Ascending aorta (tissue), 2 donors: ENCODE data around the gene OCA2. TPM values are rescaled to one million over a fixed set of nuclear protein-coding genes. Genes with fewer than 3 reads are reported as not detected.

Experiments
- DNase-seq, 2 donors: peaks; one replicate each; pipeline ENCODE4 v3.0.0-alpha.2; 2019; ENCODE audit warnings: low spot score in 2 of 2
- H3K27ac ChIP-seq, 2 donors: fragments of 200-600 bp; sonication (generic); one replicate each; pipeline ENCODE4 v1.5.1; 2016 to 2017; ENCODE audit warnings: mild to moderate bottlenecking in 1 of 2
- H3K27me3 ChIP-seq: fragments of 200-600 bp; sonication (generic); one replicate; pipeline ENCODE4 v1.5.1; 2017
- H3K36me3 ChIP-seq, 2 donors: fragments of 200-600 bp; sonication (generic); one replicate each; pipeline ENCODE4 v1.5.1; 2016
- H3K4me1 ChIP-seq, 2 donors: fragments of 200-600 bp; sonication (generic); one replicate each; pipeline ENCODE4 v1.5.1; 2016 to 2017; ENCODE audit warnings: mild to moderate bottlenecking in 1 of 2
- H3K4me3 ChIP-seq, 2 donors: fragments of 200-600 bp; sonication (generic); one replicate each; pipeline ENCODE4 v1.5.1; 2016 to 2017; ENCODE audit warnings: mild to moderate bottlenecking in 1 of 2
- H3K9me3 ChIP-seq, 2 donors: fragments of 200-600 bp; sonication (generic); one replicate each; pipeline ENCODE4 v1.5.1; 2016
- CTCF ChIP-seq, 3 experiments: fragments of 200-600 bp in 2 of 3; fragments of 450-650 bp in 1 of 3; sonication (generic) in 2 of 3; IDR thresholded peaks; one replicate each; pipeline ENCODE4 v1.5.1; 2016 to 2019; ENCODE audit warnings: antibody characterized with exemption in 3 of 3, mild to moderate bottlenecking in 1 of 3, moderate library complexity in 1 of 3
- intact Hi-C: fragments of 100-400 bp; cut with DNase I; formaldehyde crosslinking; loops from one replicate; pipeline ENCODE4 v1.15.1; 2023
- total RNA-seq: library from RNA; depleted of rRNA; stranded (reverse); fragments of >200 nt; gene quantifications from one replicate; pipeline ENCODE4 v1.1.0, GENCODE V29; 2016

Gene OCA2
- total RNA-seq, 1 donor from 2014 or later, result 1.2 TPM

GRCh38 chr15:27869697-27870281 lies 229.3 kb downstream of the OCA2 start:
- Histone ChIP-seq H3K27me3 (no peaks in the 10 kb centered on the region), H3K9me3 (no peaks in the 10 kb centered on the region), H3K4me1 (no peaks in the 10 kb centered on the region), H3K36me3 (no peaks in the 10 kb centered on the region), H3K4me3 (no peak overlapping the region), H3K27ac (no peak overlapping the region)
- intact Hi-C loops, result no loop called here
- TF ChIP-seq CTCF (IDR thresholded peaks at IDR 0.05), result no peak
- no peak for DNase-seq

- intact Hi-C loops, result no loop called here
- no peaks in the 10 kb centered on the region for H3K27me3 ChIP-seq
- no peaks in the 10 kb centered on the region for H3K36me3 ChIP-seq
- TF ChIP-seq CTCF (IDR thresholded peaks at IDR 0.05), result no peak
- DNase-seq, result no peak
- H3K4me3 ChIP-seq, result no peak overlapping the region
- no peak overlapping the region for H3K27ac ChIP-seq
- H3K4me1 ChIP-seq, result no peaks in the 10 kb centered on the region
- no peaks in the 10 kb centered on the region for H3K9me3 ChIP-seq
Measured at GRCh38 chr15:27868828-27869404, 230.2 kb downstream of the OCA2 start.

GRCh38 chr15:27867861-27868260 lies 231.3 kb downstream of the OCA2 start:
- intact Hi-C loops, result no loop called here
- Histone ChIP-seq H3K27me3 (no peaks in the 10 kb centered on the region), H3K4me1 (no peaks in the 10 kb centered on the region), H3K9me3 (no peaks in the 10 kb centered on the region), H3K4me3 (no peak overlapping the region), H3K27ac (no peak overlapping the region), H3K36me3 (no peaks in the 10 kb centered on the region)
- no peak for DNase-seq
- TF ChIP-seq CTCF (IDR thresholded peaks at IDR 0.05), result no peak

GRCh38 chr15:27866505-27867165 lies 232.5 kb downstream of the OCA2 start:
- DNase-seq, result no peak
- H3K9me3 ChIP-seq, result no peaks in the 10 kb centered on the region
- no peaks in the 10 kb centered on the region for H3K27me3 ChIP-seq
- H3K27ac ChIP-seq, result no peak overlapping the region
- intact Hi-C loops, result no loop called here
- no peak overlapping the region for H3K4me3 ChIP-seq
- no peak for TF ChIP-seq CTCF (IDR thresholded peaks at IDR 0.05)
- H3K4me1 ChIP-seq, result no peaks in the 10 kb centered on the region
- H3K36me3 ChIP-seq, result no peaks in the 10 kb centered on the region

GRCh38 chr15:27865926-27866325 lies 233.2 kb downstream of the OCA2 start:
- intact Hi-C loops, result no loop called here
- no peaks in the 10 kb centered on the region for H3K36me3 ChIP-seq
- no peaks in the 10 kb centered on the region for H3K9me3 ChIP-seq
- DNase-seq, result no peak
- H3K4me3 ChIP-seq, result no peak overlapping the region
- H3K27me3 ChIP-seq, result no peaks in the 10 kb centered on the region
- no peaks in the 10 kb centered on the region for H3K4me1 ChIP-seq
- H3K27ac ChIP-seq, result no peak overlapping the region
- no peak for TF ChIP-seq CTCF (IDR thresholded peaks at IDR 0.05)
